Heart right ventricle (tissue), 16 donors: Measurements from ENCODE around the gene GRK5. TPM values are rescaled to one million over a fixed set of nuclear protein-coding genes. Genes with fewer than 3 reads are reported as not detected.

Experiments
- ATAC-seq, 8 donors: fragments of 200-7000 bp; cut with Tn5 transposase; one replicate each; pipeline ENCODE4 v1.9.1; 2020; ENCODE audit warnings: mild to moderate bottlenecking in 8 of 8, moderate library complexity in 8 of 8, moderate number of reproducible peaks in 1 of 8
- DNase-seq, 2 donors: peaks; one replicate each; pipeline ENCODE4 v3.0.0-alpha.2; 2020
- H3K27ac ChIP-seq, 10 donors: fragments of 200-600 bp; sonication (generic) in 2 of 10; one replicate each; pipeline versions ENCODE4 v1.5.0 to v1.8.0; 2020 to 2022; ENCODE audit warnings: mild to moderate bottlenecking in 3 of 10
- H3K27me3 ChIP-seq, 7 donors: fragments of 200-600 bp; one replicate each; pipeline ENCODE4 v1.8.0; 2021 to 2022; ENCODE audit warnings: mild to moderate bottlenecking in 2 of 7
- H3K36me3 ChIP-seq, 9 donors: fragments of 200-600 bp; sonication (generic) in 1 of 9; one replicate each; pipeline versions ENCODE4 v1.5.0 to v1.8.0; 2020 to 2022; ENCODE audit warnings: mild to moderate bottlenecking in 2 of 9
- H3K4me1 ChIP-seq, 9 donors: fragments of 200-600 bp; sonication (generic) in 1 of 9; one replicate each; pipeline versions ENCODE4 v1.5.0 to v1.8.0; 2020 to 2022; ENCODE audit warnings: mild to moderate bottlenecking in 4 of 9
- H3K4me3 ChIP-seq, 10 donors: fragments of 200-600 bp; sonication (generic) in 2 of 10; one replicate each; pipeline versions ENCODE4 v1.5.0 to v1.8.0; 2020 to 2022; ENCODE audit warnings: mild to moderate bottlenecking in 7 of 10, moderate library complexity in 2 of 10
- H3K9me3 ChIP-seq, 11 donors: fragments of 200-600 bp in 10 of 11; sonication (generic) in 2 of 11; one replicate each; pipeline versions ENCODE4 v1.5.0 to v1.8.0; 2013 to 2022; ENCODE audit warnings: mild to moderate bottlenecking in 2 of 11, control low read depth in 1 of 11, moderate library complexity in 1 of 11
- CTCF ChIP-seq, 9 donors: fragments of 200-600 bp; sonication (generic) in 2 of 9; IDR thresholded peaks; one replicate each; pipeline versions ENCODE4 v1.5.0 to v1.8.0; 2021 to 2022; ENCODE audit warnings: antibody characterized with exemption in 9 of 9, mild to moderate bottlenecking in 5 of 9, moderate library complexity in 1 of 9
- WGBS, 2 donors: extraction: QIAGEN DNeasy Blood & Tissue Kit; methylation state at CpG; one replicate each; pipeline ENCODE4 v1.1.7; 2013; ENCODE audit warnings: inconsistent platforms in 1 of 2; 5-methylcytosine and 5-hydroxymethylcytosine counted together
- intact Hi-C, 10 donors: fragments of 100-400 bp; cut with DNase I; formaldehyde crosslinking; loops; one replicate each; pipeline versions ENCODE4 v1.11.1 to v1.14.2; 2022
- polyA plus RNA-seq, 2 donors: library from polyadenylated mRNA; stranded (reverse); fragments of 200-250 nt; gene quantifications; one replicate each; pipeline ENCODE4 v1.2.3, GENCODE V29; 2013
- total RNA-seq, 10 donors: library from RNA; stranded (reverse); fragmentation: NEBNext Ultra II Directional in 3 of 10; extraction: Animal tissue kit (Norgen Biotek cat#: 25700) in 3 of 10; gene quantifications; one replicate each; pipeline versions ENCODE4 v1.2.1 to v1.2.4, GENCODE V29; 2021 to 2023
- donor health status: Arrhythmogenic right ventricular cardiomyopathy.
- donor health status: ischemic (EF 13 %, LVEDD 7.1; RV severe dilation, severe dysfunction).
- donor health status: healthy with polysubstance abuse.
- donor health status: DM: no; HTN: yes; CAD: no.
- donor health status: DM: no; HTN: no; CAD: no.
- donor health status: ischemic (EF 25% LVEDD 6.9; RV normal size, moderate dysfunction).
- donor health status: ischemic (EF 25% LVEDD 5.7; RV mildly dilated, moderate dysfunction).
- donor health status: healthy.
- donor health status: DM: yes; HTN: yes; CAD: no.
- donor health status: Ischemic cardiomyopathy.
- donor health status: ischemic (EF 35%, LVEDD 5.7; RV mildly dilated, moderate dysfunction).
- donor health status: nonischemic (EF 11% LVEDD 7.7; RV severe dilation, severe dysfunction).
- donor health status: DM: yes; HTN: yes; CAD: no.
- donor health status: PGD.
- donor health status: ischemic (EF 29% LVEDD 5.4; RV normal size, mild dysfunction).
- donor health status: nonischemic (EF 23%, LVEDD 6.1; RV moderate dilation, normal function).

The GRK5 gene
- total and polyA plus RNA-seq, 12 donors = 11.8 to 80.5 (median 26.6) TPM

- intact Hi-C loops = loop anchor here in 1 of 10 donors (5.0 kb wide), 1 partner anchor 45 kb away; no protein-coding TSS in a partner anchor
- no peaks in the 10 kb centered on the region for H3K36me3 ChIP-seq
- 50 to 59% methylated on average over 9 of the region's 9 CpGs for WGBS, 2 donors
- peaks cover 0 to 1% (median 0%) of the 10 kb centered on the region in 11 donors for H3K9me3 ChIP-seq
- TF ChIP-seq CTCF (IDR thresholded peaks at IDR 0.05) = no peak
- H3K4me1 ChIP-seq = peaks cover 23 to 87% (median 51%) of the 10 kb centered on the region in 9 donors
- H3K27ac ChIP-seq = peak overlapping the region in 8 of 10 donors; percentile 50 to 84 (median 80)
- no peak overlapping the region for H3K4me3 ChIP-seq
- DNase-seq = no peak
- no peaks in the 10 kb centered on the region for H3K27me3 ChIP-seq
- peak in 3 of 8 donors; percentile 9 to 10 (median 10) for ATAC-seq
These were observed 135.0 kb downstream of the GRK5 start for GRCh38 chr10:119342335-119342734.

GRCh38 chr10:119343011-119343601, 135.7 kb downstream of the GRK5 start:
- ATAC-seq = no peak
- no peak overlapping the region for H3K4me3 ChIP-seq
- DNase-seq = no peak
- no peaks in the 10 kb centered on the region for H3K9me3 ChIP-seq
- no peaks in the 10 kb centered on the region for H3K36me3 ChIP-seq
- TF ChIP-seq CTCF (IDR thresholded peaks at IDR 0.05) = no peak
- intact Hi-C loops = loop anchor here in 1 of 10 donors (5.0 kb wide), 1 partner anchor 46 kb away; no protein-coding TSS in a partner anchor
- peaks cover 23 to 90% (median 52%) of the 10 kb centered on the region in 9 donors for H3K4me1 ChIP-seq
- H3K27ac ChIP-seq = peak overlapping the region in 7 of 10 donors; percentile 31 to 84 (median 77)
- H3K27me3 ChIP-seq = no peaks in the 10 kb centered on the region
- 81 to 83% methylated on average over 9 of the region's 9 CpGs for WGBS, 2 donors

- Histone ChIP-seq H3K36me3 (no peaks in the 10 kb centered on the region), H3K9me3 (no peaks in the 10 kb centered on the region), H3K27ac (no peak overlapping the region), H3K4me3 (no peak overlapping the region), H3K4me1 (peaks cover 34 to 91% (median 61%) of the 10 kb centered on the region in 9 donors), H3K27me3 (no peaks in the 10 kb centered on the region)
- WGBS, 2 donors = 96 to 98% methylated on average over 12 of the region's 12 CpGs
- intact Hi-C loops = loop anchor here in 1 of 10 donors (5.0 kb wide), 1 partner anchor 47 kb away; no protein-coding TSS in a partner anchor
- peak in 1 of 2 donors; percentile 11 for DNase-seq
- ATAC-seq = no peak
- no peak for TF ChIP-seq CTCF (IDR thresholded peaks at IDR 0.05)
These were observed 137.0 kb downstream of the GRK5 start for GRCh38 chr10:119344381-119344780.

- no peak for TF ChIP-seq CTCF (IDR thresholded peaks at IDR 0.05)
- ATAC-seq = peak in 6 of 8 donors; percentile 15 to 32 (median 25)
- peaks cover 0 to 3% (median 0%) of the 10 kb centered on the region in 11 donors for H3K9me3 ChIP-seq
- H3K36me3 ChIP-seq = peaks cover 0 to 9% (median 0%) of the 10 kb centered on the region in 9 donors
- DNase-seq = peak; percentile 62
- peaks cover 42 to 93% (median 68%) of the 10 kb centered on the region in 9 donors for H3K4me1 ChIP-seq
- H3K4me3 ChIP-seq = no peak overlapping the region
- no peaks in the 10 kb centered on the region for H3K27me3 ChIP-seq
- H3K27ac ChIP-seq = peak overlapping the region in 7 of 10 donors; percentile 2 to 49 (median 33)
- intact Hi-C loops = no loop called here
- 60 to 67% methylated on average over 16 of the region's 16 CpGs for WGBS, 2 donors
These were observed 138.9 kb downstream of the GRK5 start for GRCh38 chr10:119346095-119346832.
